Testis (tissue), 2 donors: ENCODE measurements around the gene TEX26.

Experiments
- CTCF ChIP-seq, 3 experiments: fragments of 450-650 bp in 2 of 3; fragments of 200-600 bp in 1 of 3; sonication (generic) in 1 of 3; IDR thresholded peaks; one replicate each; pipeline ENCODE4 v1.5.1; 2016 to 2019; ENCODE audit warnings: antibody characterized with exemption in 3 of 3, mild to moderate bottlenecking in 2 of 3, moderate library complexity in 1 of 3
- POLR2A ChIP-seq: fragments of 450-650 bp; IDR thresholded peaks from one replicate; pipeline ENCODE4 v1.6.1; 2017; ENCODE audit warnings: antibody characterized with exemption, mild to moderate bottlenecking, moderate library complexity

GRCh38 chr13:30898070-30898469, 34.4 kb upstream of the TEX26 start:
- no peak for TF ChIP-seq CTCF (IDR thresholded peaks at IDR 0.05)
- no peak for TF ChIP-seq POLR2A
